ENCODE data around the gene TBPL1. TPM values are rescaled to one million over a fixed set of nuclear protein-coding genes. Genes with fewer than 3 reads are reported as not detected.

The TBPL1 gene
- total and polyA plus RNA-seq, 9 donors = 14.9 to 25.0 (median 22.7) TPM

GRCh38 chr6:133986942-133987341, 33.9 kb downstream of the TBPL1 start:
- no peaks in the 10 kb centered on the region for H3K27me3 ChIP-seq (ENCODE audit: control insufficient read depth, insufficient read depth, low read length)
- no peaks in the 10 kb centered on the region for H3K9me3 ChIP-seq (replicated peaks; ENCODE audit: control insufficient read depth, low read depth, low read length)
- WGBS (ENCODE audit: insufficient coverage) = no CpG with 5 or more reads among the region's 2 CpGs
- no peak overlapping the region for H3K27ac ChIP-seq (ENCODE audit: low read length)
- H3K36me3 ChIP-seq (ENCODE audit: control insufficient read depth, insufficient read depth, low read length) = peaks cover 2% of the 10 kb centered on the region
- no peak overlapping the region for H3K4me3 ChIP-seq (ENCODE audit: low read length)
- H3K4me1 ChIP-seq (ENCODE audit: control insufficient read depth, insufficient read depth, low read length) = peaks cover 2% of the 10 kb centered on the region
- DNase-seq = no peak

GRCh38 chr6:133989525-133989924, 36.5 kb downstream of the TBPL1 start:
- no peaks in the 10 kb centered on the region for H3K27me3 ChIP-seq (ENCODE audit: control insufficient read depth, insufficient read depth, low read length)
- H3K9me3 ChIP-seq (replicated peaks; ENCODE audit: control insufficient read depth, low read depth, low read length) = no peaks in the 10 kb centered on the region
- peaks cover 2% of the 10 kb centered on the region for H3K4me1 ChIP-seq (ENCODE audit: control insufficient read depth, insufficient read depth, low read length)
- H3K4me3 ChIP-seq (ENCODE audit: low read length) = no peak overlapping the region
- H3K36me3 ChIP-seq (ENCODE audit: control insufficient read depth, insufficient read depth, low read length) = no peaks in the 10 kb centered on the region
- no peak for DNase-seq
- no peak overlapping the region for H3K27ac ChIP-seq (ENCODE audit: low read length)
- 60% methylated on average over 1 of the region's 2 CpGs for WGBS (ENCODE audit: insufficient coverage)

GRCh38 chr6:133990321-133990720, 37.3 kb downstream of the TBPL1 start:
- Histone ChIP-seq H3K9me3 (replicated peaks; ENCODE audit: control insufficient read depth, low read depth, low read length) (no peaks in the 10 kb centered on the region), H3K36me3 (ENCODE audit: control insufficient read depth, insufficient read depth, low read length) (no peaks in the 10 kb centered on the region), H3K4me1 (ENCODE audit: control insufficient read depth, insufficient read depth, low read length) (peaks cover 2% of the 10 kb centered on the region), H3K27ac (ENCODE audit: low read length) (no peak overlapping the region), H3K4me3 (ENCODE audit: low read length) (no peak overlapping the region), H3K27me3 (ENCODE audit: control insufficient read depth, insufficient read depth, low read length) (no peaks in the 10 kb centered on the region)
- no peak for DNase-seq
- no CpG with 5 or more reads among the region's 1 CpG for WGBS (ENCODE audit: insufficient coverage)

- peaks cover 2% of the 10 kb centered on the region for H3K4me1 ChIP-seq (ENCODE audit: control insufficient read depth, insufficient read depth, low read length)
- no peaks in the 10 kb centered on the region for H3K36me3 ChIP-seq (ENCODE audit: control insufficient read depth, insufficient read depth, low read length)
- no CpG with 5 or more reads among the region's 2 CpGs for WGBS (ENCODE audit: insufficient coverage)
- no peaks in the 10 kb centered on the region for H3K27me3 ChIP-seq (ENCODE audit: control insufficient read depth, insufficient read depth, low read length)
- DNase-seq = peak; percentile 35
- no peak overlapping the region for H3K27ac ChIP-seq (ENCODE audit: low read length)
- H3K4me3 ChIP-seq (ENCODE audit: low read length) = no peak overlapping the region
- H3K9me3 ChIP-seq (replicated peaks; ENCODE audit: control insufficient read depth, low read depth, low read length) = no peaks in the 10 kb centered on the region
Observed at GRCh38 chr6:133991096-133991593, 38.1 kb downstream of the TBPL1 start.

GRCh38 chr6:133992992-133993680, 40.1 kb downstream of the TBPL1 start:
- Histone ChIP-seq H3K4me3 (ENCODE audit: low read length) (no peak overlapping the region), H3K27me3 (ENCODE audit: control insufficient read depth, insufficient read depth, low read length) (no peaks in the 10 kb centered on the region), H3K36me3 (ENCODE audit: control insufficient read depth, insufficient read depth, low read length) (no peaks in the 10 kb centered on the region), H3K4me1 (ENCODE audit: control insufficient read depth, insufficient read depth, low read length) (peaks cover 2% of the 10 kb centered on the region), H3K9me3 (replicated peaks; ENCODE audit: control insufficient read depth, low read depth, low read length) (no peaks in the 10 kb centered on the region), H3K27ac (ENCODE audit: low read length) (no peak overlapping the region)
- WGBS (ENCODE audit: insufficient coverage) = 35% methylated on average over 3 of the region's 6 CpGs
- DNase-seq = peak; percentile 48

GRCh38 chr6:133995296-133995695, 42.3 kb downstream of the TBPL1 start:
- no peak for DNase-seq
- WGBS (ENCODE audit: insufficient coverage) = 68% methylated on average over 3 of the region's 3 CpGs
- Histone ChIP-seq H3K4me1 (ENCODE audit: control insufficient read depth, insufficient read depth, low read length) (peaks cover 2% of the 10 kb centered on the region), H3K27ac (ENCODE audit: low read length) (no peak overlapping the region), H3K36me3 (ENCODE audit: control insufficient read depth, insufficient read depth, low read length) (no peaks in the 10 kb centered on the region), H3K4me3 (ENCODE audit: low read length) (no peak overlapping the region), H3K27me3 (ENCODE audit: control insufficient read depth, insufficient read depth, low read length) (no peaks in the 10 kb centered on the region), H3K9me3 (replicated peaks; ENCODE audit: control insufficient read depth, low read depth, low read length) (no peaks in the 10 kb centered on the region)

GRCh38 chr6:133995758-133996157, 42.7 kb downstream of the TBPL1 start:
- no peak for DNase-seq
- Histone ChIP-seq H3K27me3 (ENCODE audit: control insufficient read depth, insufficient read depth, low read length) (no peaks in the 10 kb centered on the region), H3K4me3 (ENCODE audit: low read length) (no peak overlapping the region), H3K27ac (ENCODE audit: low read length) (no peak overlapping the region), H3K36me3 (ENCODE audit: control insufficient read depth, insufficient read depth, low read length) (no peaks in the 10 kb centered on the region), H3K4me1 (ENCODE audit: control insufficient read depth, insufficient read depth, low read length) (peaks cover 2% of the 10 kb centered on the region), H3K9me3 (replicated peaks; ENCODE audit: control insufficient read depth, low read depth, low read length) (no peaks in the 10 kb centered on the region)
- no CpG with 5 or more reads among the region's 3 CpGs for WGBS (ENCODE audit: insufficient coverage)

GRCh38 chr6:133997267-133997666, 44.2 kb downstream of the TBPL1 start:
- no peak for DNase-seq
- Histone ChIP-seq H3K36me3 (ENCODE audit: control insufficient read depth, insufficient read depth, low read length) (no peaks in the 10 kb centered on the region), H3K4me1 (ENCODE audit: control insufficient read depth, insufficient read depth, low read length) (no peaks in the 10 kb centered on the region), H3K27ac (ENCODE audit: low read length) (no peak overlapping the region), H3K4me3 (ENCODE audit: low read length) (no peak overlapping the region), H3K27me3 (ENCODE audit: control insufficient read depth, insufficient read depth, low read length) (no peaks in the 10 kb centered on the region), H3K9me3 (replicated peaks; ENCODE audit: control insufficient read depth, low read depth, low read length) (no peaks in the 10 kb centered on the region)
- WGBS (ENCODE audit: insufficient coverage) = 92% methylated on average over 2 of the region's 6 CpGs

- no peaks in the 10 kb centered on the region for H3K36me3 ChIP-seq (ENCODE audit: control insufficient read depth, insufficient read depth, low read length)
- peaks cover 5% of the 10 kb centered on the region for H3K4me1 ChIP-seq (ENCODE audit: control insufficient read depth, insufficient read depth, low read length)
- H3K27me3 ChIP-seq (ENCODE audit: control insufficient read depth, insufficient read depth, low read length) = no peaks in the 10 kb centered on the region
- no peak for DNase-seq
- H3K4me3 ChIP-seq (ENCODE audit: low read length) = no peak overlapping the region
- H3K9me3 ChIP-seq (replicated peaks; ENCODE audit: control insufficient read depth, low read depth, low read length) = no peaks in the 10 kb centered on the region
- H3K27ac ChIP-seq (ENCODE audit: low read length) = no peak overlapping the region
Observed at GRCh38 chr6:133999305-133999704, 46.3 kb downstream of the TBPL1 start.

- H3K27ac ChIP-seq (ENCODE audit: low read length) = no peak overlapping the region
- no peaks in the 10 kb centered on the region for H3K27me3 ChIP-seq (ENCODE audit: control insufficient read depth, insufficient read depth, low read length)
- no peak overlapping the region for H3K4me3 ChIP-seq (ENCODE audit: low read length)
- no CpG with 5 or more reads among the region's 3 CpGs for WGBS (ENCODE audit: insufficient coverage)
- no peaks in the 10 kb centered on the region for H3K9me3 ChIP-seq (replicated peaks; ENCODE audit: control insufficient read depth, low read depth, low read length)
- peaks cover 5% of the 10 kb centered on the region for H3K4me1 ChIP-seq (ENCODE audit: control insufficient read depth, insufficient read depth, low read length)
- DNase-seq = no peak
- no peaks in the 10 kb centered on the region for H3K36me3 ChIP-seq (ENCODE audit: control insufficient read depth, insufficient read depth, low read length)
Observed at GRCh38 chr6:134000443-134000842, 47.4 kb downstream of the TBPL1 start.

- 92% methylated on average over 5 of the region's 5 CpGs for WGBS (ENCODE audit: insufficient coverage)
- Histone ChIP-seq H3K9me3 (replicated peaks; ENCODE audit: control insufficient read depth, low read depth, low read length) (no peaks in the 10 kb centered on the region), H3K4me1 (ENCODE audit: control insufficient read depth, insufficient read depth, low read length) (peaks cover 5% of the 10 kb centered on the region), H3K36me3 (ENCODE audit: control insufficient read depth, insufficient read depth, low read length) (no peaks in the 10 kb centered on the region), H3K27ac (ENCODE audit: low read length) (peak overlapping the region; percentile 60), H3K4me3 (ENCODE audit: low read length) (no peak overlapping the region), H3K27me3 (ENCODE audit: control insufficient read depth, insufficient read depth, low read length) (no peaks in the 10 kb centered on the region)
- peak; percentile 25 for DNase-seq
Observed at GRCh38 chr6:134002821-134003220, 49.8 kb downstream of the TBPL1 start.
